Measurements from ENCODE around the gene GALK2.
"Not testable (repeated sequence)": the region's sequence is repeated elsewhere in the genome, so short reads cannot be mapped to it uniquely, and the experiment has no call there.

The GALK2 gene

GRCh38 chr15:49168016-49168415, 2.0 kb upstream of the GALK2 start:
- DNase-seq = no peak

- DNase-seq = no peak
Observed at GRCh38 chr15:49171790-49172189, 1.7 kb downstream of the GALK2 start.

GRCh38 chr15:49174902-49175301, 4.9 kb downstream of the GALK2 start:
- DNase-seq = no peak

- DNase-seq = not testable (repeated sequence)
Observed at GRCh38 chr15:49175582-49176397, 5.7 kb downstream of the GALK2 start.

- no peak for DNase-seq
Observed at GRCh38 chr15:49178497-49178896, 8.4 kb downstream of the GALK2 start.

- no peak for DNase-seq
Observed at GRCh38 chr15:49179433-49180190, 9.6 kb downstream of the GALK2 start.

- no peak for DNase-seq
Observed at GRCh38 chr15:49182128-49182527, 12.1 kb downstream of the GALK2 start.

- not testable (repeated sequence) for DNase-seq
Observed at GRCh38 chr15:49183741-49184140, 13.7 kb downstream of the GALK2 start.

- no peak for DNase-seq
Observed at GRCh38 chr15:49185473-49185872, 15.4 kb downstream of the GALK2 start.

GRCh38 chr15:49187549-49188245, 17.6 kb downstream of the GALK2 start:
- no peak for DNase-seq

- DNase-seq = no peak
Observed at GRCh38 chr15:49188933-49189332, 18.9 kb downstream of the GALK2 start.

- DNase-seq = no peak
Observed at GRCh38 chr15:49189631-49190030, 19.6 kb downstream of the GALK2 start.

GRCh38 chr15:49190586-49190985, 20.5 kb downstream of the GALK2 start:
- no peak for DNase-seq

GRCh38 chr15:49191892-49192291, 21.8 kb downstream of the GALK2 start:
- DNase-seq = no peak

- DNase-seq = no peak
Observed at GRCh38 chr15:49196856-49197255, 26.8 kb downstream of the GALK2 start.

- DNase-seq = no peak
Observed at GRCh38 chr15:49199666-49200065, 29.6 kb downstream of the GALK2 start.

GRCh38 chr15:49200347-49200746, 30.3 kb downstream of the GALK2 start:
- no peak for DNase-seq

- DNase-seq = not testable (repeated sequence)
Observed at GRCh38 chr15:49208102-49208501, 38.1 kb downstream of the GALK2 start.

GRCh38 chr15:49212897-49213296, 42.9 kb downstream of the GALK2 start:
- no peak for DNase-seq

GRCh38 chr15:49215768-49216739, 46.0 kb downstream of the GALK2 start:
- DNase-seq = no peak

- DNase-seq = no peak
Observed at GRCh38 chr15:49223536-49224274, 53.7 kb downstream of the GALK2 start.
